HG03097 (cell line): Measurements from ENCODE around the gene MFAP1.
"Not testable (repeated sequence)": the region's sequence is repeated elsewhere in the genome, so short reads cannot be mapped to it uniquely, and the experiment has no call there.

Source experiments
- ATAC-seq: cut with Tn5 transposase; IDR thresholded peaks from one replicate; pipeline ENCODE4 v1.9.1; 2021; ENCODE audit not compliant: unreplicated experiment, low FRiP score

Gene MFAP1

DNA sequence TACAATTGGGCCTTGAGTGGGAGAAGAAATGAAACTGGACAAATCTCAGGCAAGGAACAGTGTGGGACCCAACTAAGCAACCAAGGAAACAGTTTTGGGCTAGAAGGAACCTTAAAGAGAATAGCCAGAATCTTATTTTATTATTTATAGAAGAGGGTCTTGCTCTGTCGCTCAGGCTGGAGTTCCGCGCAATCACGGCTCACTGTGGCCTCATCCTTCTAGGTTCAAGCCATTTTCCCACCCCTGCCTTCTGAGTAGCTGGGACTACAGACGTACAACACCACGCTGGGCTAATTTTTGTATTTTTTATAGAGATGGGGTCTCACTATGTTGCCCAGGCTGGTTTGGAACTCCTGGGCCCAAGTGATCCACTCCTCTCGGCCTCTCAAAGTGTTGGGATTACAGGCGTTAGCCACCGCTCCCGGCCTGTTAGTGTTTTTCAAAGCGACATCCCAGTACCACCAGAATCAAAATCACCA lies 1.6 kb upstream of the MFAP1 start:
- no peak for ATAC-seq

DNA sequence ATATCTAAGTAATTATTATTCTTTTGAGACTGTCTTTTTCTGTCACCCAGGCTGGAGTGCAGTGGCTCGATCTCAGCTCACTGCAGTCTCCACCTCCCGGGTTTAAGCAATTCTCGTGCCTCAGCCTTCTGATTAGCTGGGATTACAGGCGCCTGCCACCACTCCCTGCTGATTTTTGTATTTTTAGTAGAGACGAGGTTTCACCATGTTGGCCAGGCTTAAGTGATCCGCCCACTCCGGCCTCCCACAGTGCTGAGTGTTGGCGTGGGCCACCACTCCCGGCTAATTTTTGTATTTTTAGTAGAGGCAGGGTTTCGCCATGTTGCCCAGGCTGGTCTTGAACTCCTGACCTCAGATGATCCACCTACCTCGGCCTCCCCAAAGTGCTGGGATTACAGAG lies 815 bp upstream of the MFAP1 start:
- ATAC-seq, result not testable (repeated sequence)

DNA sequence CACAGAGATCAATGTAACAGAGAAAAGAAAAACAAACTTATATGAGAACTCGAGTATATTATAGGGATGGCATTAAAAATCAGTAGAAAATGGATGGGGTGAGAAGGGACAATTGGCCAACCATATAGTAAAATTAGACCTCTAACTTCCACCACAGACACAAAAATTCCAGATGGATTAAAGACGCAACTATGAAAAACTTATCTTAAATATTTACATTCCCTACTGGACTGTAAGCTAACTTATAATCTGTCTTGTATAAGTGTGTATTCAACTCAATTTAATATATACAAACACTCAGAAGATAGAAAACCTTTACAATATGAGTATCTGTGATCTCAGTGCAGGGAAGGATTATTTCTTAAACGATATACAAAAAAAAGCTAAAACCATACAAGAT lies 3.0 kb downstream of the MFAP1 start:
- ATAC-seq, result no peak

DNA sequence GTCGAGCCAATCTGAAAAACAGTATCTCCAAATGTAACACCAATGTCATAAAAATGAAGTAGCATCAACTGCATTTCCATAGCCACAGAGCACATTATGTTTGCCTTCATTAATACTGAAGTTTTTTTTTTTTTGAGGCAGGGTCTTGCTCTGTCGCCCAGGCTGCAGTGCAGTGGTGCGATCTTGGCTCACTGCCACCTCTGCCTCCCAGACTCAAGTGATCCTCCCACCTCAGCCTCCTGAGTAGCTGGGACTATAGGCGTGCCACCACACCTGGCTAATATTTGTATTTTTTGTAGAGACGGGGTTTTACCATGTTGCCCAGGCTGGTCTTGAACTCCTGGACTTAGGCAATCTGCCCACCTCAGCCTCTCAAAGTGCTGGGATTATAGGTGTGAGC lies 9.4 kb downstream of the MFAP1 start:
- not testable (repeated sequence) for ATAC-seq

DNA sequence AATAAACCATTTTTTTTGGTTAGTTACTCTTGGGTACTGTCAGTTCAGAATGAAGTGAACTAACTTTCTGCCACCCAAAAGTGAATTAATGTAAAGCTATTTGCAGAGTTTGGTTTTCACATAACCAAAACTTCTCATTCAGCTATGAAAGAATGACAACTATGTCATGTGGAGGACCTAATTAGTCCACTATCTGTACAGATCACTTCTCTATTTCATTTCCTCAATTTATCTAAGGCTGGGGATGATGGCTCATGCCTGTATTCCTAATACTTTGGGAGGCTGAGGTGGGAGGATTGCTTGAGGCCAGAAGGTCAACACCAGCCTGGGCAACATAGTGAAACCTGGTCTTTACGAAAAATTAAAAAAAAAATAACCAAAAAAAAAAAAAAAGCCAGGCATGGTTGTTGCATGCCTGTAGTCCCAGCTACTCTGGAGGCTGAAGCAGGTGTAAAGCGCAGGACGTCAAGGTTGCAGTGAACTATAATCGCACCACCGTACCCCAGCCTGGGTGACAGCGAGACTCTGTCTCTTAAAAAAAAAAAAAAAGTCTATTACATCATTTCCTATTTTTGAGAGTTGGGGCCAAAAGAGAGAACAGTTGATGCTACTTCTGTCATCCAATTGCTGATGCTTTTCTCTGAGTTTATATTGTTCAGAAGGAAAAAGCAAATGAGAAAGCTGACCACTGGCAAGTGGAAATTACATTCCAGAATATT lies 15.4 kb downstream of the MFAP1 start:
- no peak for ATAC-seq

DNA sequence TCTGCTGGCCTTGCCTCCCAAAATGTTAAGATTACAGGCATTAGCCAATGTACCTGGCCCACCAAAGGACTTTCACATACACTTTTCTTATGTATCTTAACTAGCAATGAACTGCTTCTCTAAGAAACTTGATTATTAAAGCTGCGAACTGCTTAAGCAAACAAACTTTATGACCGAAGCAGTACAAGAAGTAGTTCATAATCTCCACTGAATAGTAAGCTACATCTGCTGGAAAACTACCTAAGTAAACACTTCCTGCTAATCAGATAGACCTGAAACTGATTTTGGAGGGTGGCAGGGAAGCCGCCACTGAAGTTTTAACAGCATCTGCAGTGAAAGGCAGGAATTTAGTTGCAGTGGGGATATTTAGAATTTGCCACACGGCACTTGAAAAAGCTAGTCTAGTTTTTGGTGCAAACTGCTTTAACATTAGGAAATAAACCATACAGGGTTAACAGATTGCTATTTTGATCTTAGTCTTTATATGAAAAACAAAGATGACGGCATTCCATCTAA lies 16.0 kb downstream of the MFAP1 start:
- no peak for ATAC-seq

DNA sequence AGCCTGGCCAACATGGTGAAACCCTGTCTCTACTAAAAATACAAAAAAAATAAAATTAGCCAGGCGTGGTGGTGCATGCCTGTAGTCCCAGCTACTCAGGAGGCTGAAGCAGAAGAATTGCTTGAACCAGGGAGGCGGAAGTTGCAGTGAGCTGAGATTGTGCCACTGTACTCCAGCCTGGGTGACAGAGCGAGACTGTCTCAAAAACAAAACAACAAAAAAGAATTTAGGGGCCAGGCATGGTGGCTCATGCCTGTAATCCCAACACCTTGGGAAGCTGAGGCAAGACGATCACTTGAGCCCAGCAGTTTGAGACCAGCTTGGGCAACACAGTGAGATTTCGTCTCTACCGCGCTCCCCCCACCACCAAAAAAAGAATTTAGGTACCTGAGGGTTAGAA lies 21.8 kb downstream of the MFAP1 start:
- not testable (repeated sequence) for ATAC-seq

DNA sequence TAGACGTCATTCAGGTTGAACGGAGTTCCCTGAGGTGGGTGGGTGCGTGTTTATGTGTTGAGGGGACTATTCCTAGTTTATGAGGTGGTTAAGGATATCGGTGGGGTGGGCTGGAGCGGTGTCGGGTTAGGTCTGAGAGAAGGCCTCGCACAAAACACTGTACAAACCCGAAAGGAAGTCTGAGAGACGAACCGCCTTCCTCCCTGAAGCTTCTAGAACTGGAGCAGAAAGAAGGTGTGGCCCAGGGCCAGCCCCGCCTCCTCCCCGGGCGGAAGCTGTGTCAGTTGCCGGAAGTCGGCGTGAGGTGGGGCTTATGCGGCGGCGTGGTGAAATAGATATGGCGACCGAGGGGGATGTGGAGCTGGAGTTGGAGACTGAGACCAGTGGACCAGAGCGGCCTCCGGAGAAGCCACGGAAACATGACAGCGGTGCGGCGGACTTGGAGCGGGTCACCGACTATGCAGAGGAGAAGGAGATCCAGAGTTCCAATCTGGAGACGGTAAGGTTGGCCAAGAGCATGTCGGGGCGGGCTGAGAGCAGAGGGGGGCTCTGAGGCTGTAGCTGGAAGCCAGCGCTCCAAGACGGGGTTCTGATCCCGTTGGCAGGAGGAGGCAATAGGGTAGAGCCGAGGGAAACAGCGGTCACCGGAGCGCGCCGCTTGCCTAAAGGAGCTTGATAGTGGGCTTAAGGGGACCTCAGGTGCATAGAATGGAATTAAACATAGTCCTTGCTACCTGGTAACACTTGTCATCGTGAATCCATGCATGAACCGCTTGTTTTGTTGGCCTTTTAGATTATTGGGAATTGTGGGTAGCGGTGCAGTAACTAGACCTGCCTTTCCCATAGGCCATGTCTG lies 24.0 kb downstream of the MFAP1 start, which contains the start of gene HYPK:
HYPK (plus strand) TSS at position 314 of the 856 bp plus-strand sequence; CDS start at position 338, 24 bp downstream.
- peak; percentile 74 for ATAC-seq

DNA sequence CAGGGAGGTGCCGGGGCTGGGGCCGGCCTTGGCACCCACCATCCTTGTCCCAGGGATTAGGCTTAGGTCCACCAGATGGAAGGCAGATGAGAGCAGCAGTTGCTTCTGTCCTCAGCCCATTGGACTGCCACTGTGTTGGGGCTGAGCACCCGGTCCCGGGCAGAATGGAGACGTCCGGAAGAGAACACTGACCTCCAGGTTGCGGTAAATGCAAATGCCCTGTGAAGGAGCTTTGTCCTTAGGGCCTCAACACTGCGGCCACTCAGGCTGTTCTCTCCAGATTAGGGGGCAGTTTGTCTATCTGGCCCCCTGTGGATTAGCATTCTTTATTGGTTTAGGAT lies 24.6 kb downstream of the MFAP1 start, which contains the start of gene SERINC4:
SERINC4 (minus strand) TSS at position 276 of the 341 bp plus-strand sequence; CDS start at position 42, 234 bp downstream.
- ATAC-seq, result no peak

DNA sequence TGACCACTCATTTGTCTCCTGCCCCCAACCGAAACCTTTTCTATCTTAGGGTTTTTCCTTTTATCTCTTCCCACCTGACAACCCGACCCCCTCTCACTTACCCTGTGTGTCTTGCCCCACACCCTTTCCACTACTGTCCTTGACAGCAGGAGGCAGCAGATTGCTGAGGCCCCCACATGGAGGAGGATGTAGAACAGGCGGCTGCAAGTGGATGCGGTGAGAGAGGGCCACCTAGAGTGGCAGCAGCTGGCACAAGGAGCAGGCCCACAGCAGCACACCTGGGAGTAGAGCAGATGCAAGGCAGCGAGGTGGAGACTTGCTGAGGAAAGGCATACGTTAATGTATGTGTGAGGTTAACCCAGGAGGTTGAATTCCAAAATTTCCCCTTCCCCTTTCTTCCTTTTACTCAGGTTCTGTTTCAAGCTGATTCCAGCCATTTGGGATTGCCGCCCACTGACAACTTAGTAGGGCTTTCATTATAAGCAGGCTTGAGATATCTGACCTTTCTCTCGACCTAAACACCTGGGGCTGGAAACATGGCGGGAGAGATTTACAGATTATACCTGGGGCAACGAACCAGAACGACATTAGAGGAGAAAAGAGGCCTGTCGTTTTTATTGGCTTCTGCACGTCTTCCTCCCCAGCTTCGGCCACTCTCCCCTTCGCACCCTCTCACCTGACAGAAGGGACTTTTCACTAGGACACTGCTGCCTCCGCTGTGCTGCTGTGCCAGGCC lies 25.1 kb downstream of the MFAP1 start:
- no peak for ATAC-seq

DNA sequence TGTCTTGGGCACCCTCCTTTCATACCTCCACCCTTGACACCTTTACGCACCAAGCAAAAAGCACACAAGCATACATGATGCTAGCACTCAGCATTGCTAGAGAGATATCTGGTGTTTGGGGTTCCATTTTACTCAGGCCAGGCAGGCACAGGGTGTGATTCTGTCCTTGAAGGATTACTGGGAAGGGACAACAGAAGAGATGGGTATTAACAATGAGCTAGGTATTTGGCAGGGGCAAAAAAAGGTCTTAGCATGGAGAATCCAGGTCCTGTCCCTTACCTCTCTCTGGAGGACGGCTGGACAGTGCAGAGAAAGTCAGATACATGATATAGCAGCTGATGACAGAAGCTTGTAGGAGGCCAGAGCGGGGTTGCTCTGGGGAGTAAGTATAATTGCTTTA lies 27.9 kb downstream of the MFAP1 start:
- ATAC-seq, result no peak

DNA sequence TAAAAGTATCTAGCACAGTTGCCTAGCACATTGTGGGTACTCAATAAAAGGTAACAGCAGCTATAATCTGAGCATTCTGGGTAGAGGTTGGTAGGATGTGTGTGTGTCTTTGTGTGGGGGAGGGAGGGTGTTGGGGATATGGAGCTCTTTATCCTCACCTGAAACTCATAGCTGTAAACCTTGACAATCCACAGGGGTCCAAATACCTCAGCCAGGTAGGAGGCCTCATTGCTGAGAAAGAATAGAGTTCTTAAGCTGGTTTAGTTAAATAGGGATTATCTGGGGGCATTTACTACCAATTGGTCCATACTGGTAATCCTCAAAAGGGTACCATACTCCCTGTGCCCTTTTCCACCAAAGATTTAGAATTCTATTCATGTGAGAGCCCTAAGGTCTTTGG lies 28.5 kb downstream of the MFAP1 start:
- ATAC-seq, result no peak

DNA sequence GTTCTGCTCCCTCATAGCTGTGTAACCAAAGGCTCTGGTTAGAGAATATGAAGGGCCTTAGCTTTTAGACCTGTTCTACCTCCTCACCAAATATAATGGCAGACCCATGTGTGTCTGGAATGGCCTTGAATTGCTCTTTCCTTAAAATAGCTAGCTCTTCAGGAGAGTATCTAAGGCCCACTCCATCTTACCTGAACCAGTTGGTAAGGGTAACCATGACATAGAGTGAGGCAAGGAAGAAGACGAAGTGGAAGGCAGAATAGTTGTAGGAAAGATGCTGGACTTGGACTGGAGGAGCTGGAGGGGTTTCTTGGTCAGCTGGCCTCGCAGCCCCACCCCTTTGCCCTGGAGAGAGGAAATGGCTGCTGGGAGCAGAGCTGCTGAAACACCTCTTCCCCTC lies 29.3 kb downstream of the MFAP1 start:
- ATAC-seq, result no peak

DNA sequence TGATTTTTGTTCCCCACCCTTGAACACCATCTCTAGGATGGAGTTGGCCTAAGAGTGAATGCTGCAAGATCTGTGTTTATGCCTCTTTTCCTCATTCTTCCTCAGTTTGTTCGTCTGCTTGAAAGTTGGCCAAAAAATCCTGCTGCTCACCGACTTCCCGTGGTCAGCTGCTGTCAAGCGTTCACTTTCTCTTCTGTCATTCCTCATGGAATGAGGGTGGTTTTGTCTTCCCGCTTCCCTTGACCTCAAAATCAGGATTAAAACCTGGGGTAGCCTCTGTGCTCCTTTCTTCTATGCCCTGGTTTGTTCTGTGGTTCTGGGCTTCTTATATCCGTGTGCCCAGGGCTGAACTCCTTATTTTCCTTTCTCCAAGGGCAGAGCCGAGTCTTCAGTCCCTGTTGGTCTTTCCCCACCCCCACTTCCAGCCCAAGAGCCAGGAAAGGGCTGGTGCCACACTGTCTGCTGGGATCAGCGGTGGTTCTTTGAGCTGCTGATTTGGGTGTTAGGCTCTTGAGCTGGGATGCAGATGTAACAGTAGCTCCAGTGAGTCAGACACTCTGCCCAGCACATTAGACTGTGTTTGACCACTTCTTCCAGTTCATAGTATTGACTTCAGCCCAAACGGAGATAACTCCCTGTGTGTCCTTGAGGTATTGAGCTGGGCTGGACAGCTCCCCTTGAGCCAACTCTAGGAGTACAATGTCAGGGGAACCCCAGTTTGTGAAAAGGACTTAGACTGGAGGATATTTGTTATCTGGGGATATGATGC lies 30.0 kb downstream of the MFAP1 start:
- no peak for ATAC-seq

DNA sequence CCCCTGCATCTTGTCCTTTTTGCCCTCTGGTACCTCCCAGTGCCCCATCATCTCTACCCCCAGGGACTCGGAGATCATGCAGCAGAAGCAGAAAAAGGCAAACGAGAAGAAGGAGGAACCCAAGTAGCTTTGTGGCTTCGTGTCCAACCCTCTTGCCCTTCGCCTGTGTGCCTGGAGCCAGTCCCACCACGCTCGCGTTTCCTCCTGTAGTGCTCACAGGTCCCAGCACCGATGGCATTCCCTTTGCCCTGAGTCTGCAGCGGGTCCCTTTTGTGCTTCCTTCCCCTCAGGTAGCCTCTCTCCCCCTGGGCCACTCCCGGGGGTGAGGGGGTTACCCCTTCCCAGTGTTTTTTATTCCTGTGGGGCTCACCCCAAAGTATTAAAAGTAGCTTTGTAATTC lies 30.8 kb downstream of the MFAP1 start:
- no peak for ATAC-seq

DNA sequence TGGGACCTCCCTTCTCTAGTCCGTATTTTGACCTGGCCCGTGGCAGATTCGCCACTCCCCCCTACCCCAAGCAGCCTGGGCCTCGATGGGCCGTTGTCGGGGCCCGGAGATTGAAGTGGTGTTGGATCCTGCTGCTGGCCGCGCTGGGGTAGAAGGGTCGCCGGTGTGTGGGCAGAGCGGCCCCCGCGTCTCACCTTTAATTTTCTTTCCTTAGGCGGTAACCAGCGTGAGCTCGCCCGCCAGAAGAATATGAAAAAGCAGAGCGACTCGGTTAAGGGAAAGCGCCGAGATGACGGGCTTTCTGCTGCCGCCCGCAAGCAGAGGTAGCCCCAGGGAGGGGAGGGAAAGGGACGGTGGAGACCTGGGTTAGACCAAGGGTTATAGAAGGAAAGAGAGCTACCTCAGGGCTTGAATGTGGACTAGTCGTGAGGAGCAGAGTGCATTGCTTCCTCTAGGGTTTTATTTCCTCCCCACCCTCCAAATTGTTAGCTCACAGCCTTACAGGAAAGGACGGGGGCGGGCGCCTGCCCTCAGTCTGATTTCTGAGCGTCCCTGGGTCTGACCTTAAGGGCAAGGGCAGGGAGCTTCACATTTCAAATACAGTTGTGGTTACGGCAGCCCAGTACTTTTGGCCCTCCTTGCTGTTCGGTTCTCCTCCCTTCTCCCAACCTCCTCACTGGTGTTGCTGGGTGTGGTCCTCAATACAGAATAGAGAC lies 31.6 kb downstream of the MFAP1 start:
- ATAC-seq, result no peak

DNA sequence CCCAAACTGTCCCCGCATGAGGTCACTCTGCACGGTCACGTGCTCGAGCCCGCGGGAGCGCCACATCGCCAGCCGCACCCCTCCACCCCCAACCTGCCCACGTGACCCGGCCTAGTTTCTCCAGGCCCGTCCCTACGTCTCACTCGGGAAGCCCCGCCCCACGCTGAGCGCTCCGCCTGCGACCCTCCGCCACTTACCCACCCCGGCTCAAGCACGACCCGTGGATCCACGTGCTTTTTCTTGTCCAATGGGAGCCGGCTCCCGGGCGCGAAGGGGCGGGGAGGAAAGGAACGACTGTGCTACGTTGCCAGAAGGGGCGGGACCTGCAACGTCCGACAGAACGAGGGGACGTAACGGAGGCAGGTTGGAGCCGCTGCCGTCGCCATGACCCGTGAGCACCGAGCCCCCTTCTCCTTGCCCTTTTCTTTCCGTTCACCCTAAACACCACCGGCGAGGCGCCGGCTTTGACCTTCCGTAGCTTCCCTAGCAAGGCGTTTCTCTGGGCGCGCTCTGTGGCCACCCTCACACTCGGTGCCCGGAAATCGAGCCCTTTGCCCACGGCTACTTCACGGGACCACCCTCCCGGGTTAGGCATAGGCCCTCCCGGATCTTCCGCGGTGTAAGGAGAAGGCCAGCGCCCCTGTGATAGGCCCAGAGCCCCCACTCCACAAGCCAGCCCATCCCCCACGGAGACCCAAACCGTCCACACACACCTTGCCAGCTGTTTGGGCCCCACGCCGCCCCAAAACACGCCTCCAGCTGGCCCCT lies 32.3 kb downstream of the MFAP1 start, which contains the start of gene SERF2:
SERF2 (plus strand) TSS at position 328 of the 768 bp plus-strand sequence; CDS start at position 385, 57 bp downstream.
- ATAC-seq, result peak; percentile 91

DNA sequence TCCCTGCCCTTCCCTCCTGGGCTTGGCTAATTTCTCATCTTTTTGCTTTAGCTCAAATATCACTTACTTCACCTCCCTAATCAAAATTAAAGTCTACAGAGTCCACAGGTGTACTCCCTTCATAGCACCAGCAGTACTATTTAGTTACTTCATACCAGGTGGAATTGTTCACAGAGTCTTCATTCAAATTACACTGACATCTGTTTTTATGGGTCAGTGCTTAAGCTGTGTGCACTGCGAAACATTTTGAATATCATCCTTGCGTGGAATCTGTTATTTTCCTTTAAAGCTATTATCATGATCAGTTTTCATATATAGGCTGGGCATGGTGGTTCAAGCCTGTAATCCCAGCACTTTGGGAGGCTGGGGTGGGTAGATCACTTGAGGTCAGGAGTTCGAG lies 35.1 kb downstream of the MFAP1 start:
- ATAC-seq, result no peak

DNA sequence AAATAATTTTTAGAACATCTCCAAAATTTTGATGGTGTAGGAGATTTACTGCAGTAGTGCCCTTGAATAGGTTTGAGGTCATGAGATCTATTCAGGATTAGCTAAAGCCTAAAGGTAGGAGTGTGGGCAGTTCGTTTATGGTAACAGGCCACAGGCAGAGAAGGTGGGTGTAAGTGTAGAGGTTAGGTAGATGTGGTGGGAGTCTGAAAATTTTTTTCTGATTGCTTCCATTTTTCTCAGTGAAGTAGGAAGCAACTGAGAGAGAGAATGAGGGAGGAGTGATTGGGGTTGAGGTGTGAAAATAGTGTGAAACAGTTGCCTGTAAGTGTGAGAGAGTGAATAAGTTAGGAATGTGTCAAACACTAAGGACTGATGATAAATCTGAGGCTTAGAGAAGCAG lies 45.5 kb downstream of the MFAP1 start:
- no peak for ATAC-seq
